Keratinocyte (primary cell): Measurements from ENCODE around the gene MNAT1. TPM values are rescaled to one million over a fixed set of nuclear protein-coding genes. Genes with fewer than 3 reads are reported as not detected.

Experiments
- DNase-seq: peaks from one replicate; pipeline ENCODE4 v3.0.0-alpha.2; 2011; ENCODE audit warnings: low read depth, missing footprints, low spot score
- FAIRE-seq: peaks from 2 replicates; lab custom pipeline; 2011; peaks lifted over from hg19 to GRCh38; lab: Jason Lieb, UNC
- H2AFZ ChIP-seq: 2 replicates; pipeline ENCODE4 v1.6.0; 2012; ENCODE audit warnings: low read length, control low read depth, inconsistent platforms; ENCODE audit not compliant: control insufficient read depth
- H3K27ac ChIP-seq: 2 replicates; pipeline ENCODE4 v1.5.1; 2011; ENCODE audit warnings: low read length; ENCODE audit not compliant: control insufficient read depth, insufficient read depth
- H3K27me3 ChIP-seq: 3 replicates; pipeline ENCODE4 v1.6.0; 2011; ENCODE audit warnings: low read length; ENCODE audit not compliant: control insufficient read depth, insufficient read depth; ENCODE audit errors: extremely low read depth
- H3K36me3 ChIP-seq, 2 experiments: 2 replicates in 1 of 2; 3 replicates in 1 of 2; pipeline ENCODE4 v1.5.1; 2011; ENCODE audit warnings: low read length in 2 of 2, mild to moderate bottlenecking in 1 of 2; ENCODE audit not compliant: control insufficient read depth in 2 of 2, insufficient read depth in 2 of 2; ENCODE audit errors: extremely low read depth in 1 of 2
- H3K4me1 ChIP-seq: 3 replicates; pipeline ENCODE4 v1.5.1; 2011; ENCODE audit warnings: low read length; ENCODE audit not compliant: control insufficient read depth, insufficient read depth; ENCODE audit errors: extremely low read depth
- H3K4me2 ChIP-seq: 3 replicates; pipeline ENCODE4 v1.6.0; 2011; ENCODE audit warnings: low read depth, low read length; ENCODE audit not compliant: control insufficient read depth, insufficient read depth; ENCODE audit errors: extremely low read depth
- H3K4me3 ChIP-seq, 3 experiments: fragments of 200-600 bp in 1 of 3; sonication (generic) in 1 of 3; 2 replicates in 2 of 3; 3 replicates in 1 of 3; pipeline ENCODE4 v1.5.1; 2011 to 2016; ENCODE audit warnings: low read length in 3 of 3, mild to moderate bottlenecking in 3 of 3, control low read depth in 2 of 3, inconsistent platforms in 1 of 3, low read depth in 1 of 3, mixed read lengths in 1 of 3, mixed run types in 1 of 3, moderate library complexity in 1 of 3; ENCODE audit not compliant: control insufficient read depth in 2 of 3, insufficient read depth in 2 of 3; ENCODE audit errors: extremely low read depth in 1 of 3
- H3K79me2 ChIP-seq: 2 replicates; pipeline ENCODE4 v1.6.0; 2012; ENCODE audit warnings: low read length; ENCODE audit not compliant: control insufficient read depth, insufficient read depth
- H3K9ac ChIP-seq: 3 replicates; pipeline ENCODE4 v1.6.0; 2011; ENCODE audit warnings: low read length; ENCODE audit not compliant: control insufficient read depth, insufficient read depth; ENCODE audit errors: extremely low read depth
- H3K9me1 ChIP-seq: 3 replicates; pipeline ENCODE4 v1.6.0; 2011; ENCODE audit warnings: low read length; ENCODE audit not compliant: control insufficient read depth, insufficient read depth; ENCODE audit errors: extremely low read depth
- H3K9me3 ChIP-seq: 2 replicates; pipeline ENCODE4 v1.5.1; 2012; ENCODE audit warnings: low read depth, low read length; ENCODE audit not compliant: control insufficient read depth
- H4K20me1 ChIP-seq: 3 replicates; pipeline ENCODE4 v1.6.0; 2011; ENCODE audit warnings: low read length; ENCODE audit not compliant: control insufficient read depth, insufficient read depth; ENCODE audit errors: extremely low read depth
- CTCF ChIP-seq, 3 experiments: IDR thresholded peaks in 1 of 3; conservative IDR thresholded peaks in 1 of 3; optimal IDR thresholded peaks in 1 of 3; 2 replicates in 2 of 3; 3 replicates in 1 of 3; pipeline versions ENCODE3 to v1.5.1; 2011; ENCODE audit warnings: low read length in 3 of 3, mild to moderate bottlenecking in 3 of 3, moderate library complexity in 2 of 3, control low read depth in 1 of 3, inconsistent platforms in 1 of 3; ENCODE audit not compliant: insufficient read depth in 2 of 3; ENCODE audit errors: extremely low read depth in 1 of 3
- EZH2 ChIP-seq: IDR thresholded peaks from one replicate; pipeline ENCODE4 v1.6.1; 2012; ENCODE audit warnings: inconsistent platforms, mild to moderate bottlenecking, low read length, moderate library complexity
- dilution Hi-C: fragments of 300-500 bp; cut with MboI; formaldehyde crosslinking; loops from one replicate; pipeline ENCODE4 v1.7.0; 2020; ENCODE audit warnings: low sequenced_read_pairs; ENCODE audit not compliant: extremely low pct_ligation_motif_present
- polyA plus RNA-seq, 5 experiments: library from polyadenylated mRNA; depleted of rRNA in 3 of 5; stranded (reverse) in 3 of 5; stranded (forward) in 1 of 5; unstranded in 1 of 5; fragments of >200 nt; gene quantifications; 1 replicate in 1 of 5; 2 replicates in 3 of 5; 3 replicates in 1 of 5; pipeline versions ENCODE4 v1.2.1 to v1.2.3, GENCODE V29; 2011 to 2012; ENCODE audit warnings: missing spikeins in 2 of 5, low read depth in 1 of 5, low replicate concordance in 1 of 5

The MNAT1 gene
- polyA plus RNA-seq, 1 donor (not counting 4 experiments of a cell fraction or from before 2014, with no cell fraction given) = 79.5 TPM

GRCh38 chr14:60856111-60856510, 121.5 kb downstream of the MNAT1 start:
- Histone ChIP-seq H3K27me3 (no peaks in the 10 kb centered on the region), H3K4me3 (no peak overlapping the region), H3K4me2 (no peak overlapping the region), H4K20me1 (no peaks in the 10 kb centered on the region), H3K9ac (no peak overlapping the region), H3K36me3 (peaks cover 0 to under 1% of the 10 kb centered on the region in 2 experiments), H3K4me1 (no peaks in the 10 kb centered on the region), H3K27ac (no peak overlapping the region), H3K9me3 (no peaks in the 10 kb centered on the region), H3K79me2 (peaks cover 2% of the 10 kb centered on the region), H3K9me1 (no peaks in the 10 kb centered on the region), H2AFZ (no peak overlapping the region)
- TF ChIP-seq EZH2 (no peak), CTCF (optimal IDR thresholded peaks at IDR 0.05 in 1 of 3, IDR thresholded peaks at IDR 0.05 in 1 of 3, conservative IDR thresholded peaks at IDR 0.05 in 1 of 3; ENCODE audit: extremely low read depth in 1 of 3, insufficient read depth in 2 of 3, low read length in 3 of 3) (no peak)
- DNase-seq = no peak
- FAIRE-seq = no peak
- dilution Hi-C loops = no loop called here

- Histone ChIP-seq H3K27me3 (no peaks in the 10 kb centered on the region), H3K9me3 (no peaks in the 10 kb centered on the region), H3K4me1 (no peaks in the 10 kb centered on the region), H2AFZ (no peak overlapping the region), H3K9me1 (no peaks in the 10 kb centered on the region), H3K4me2 (no peak overlapping the region), H3K79me2 (no peaks in the 10 kb centered on the region), H3K9ac (no peak overlapping the region), H4K20me1 (no peaks in the 10 kb centered on the region), H3K36me3 (no peaks in the 10 kb centered on the region), H3K4me3 (no peak overlapping the region), H3K27ac (no peak overlapping the region)
- TF ChIP-seq CTCF (optimal IDR thresholded peaks at IDR 0.05 in 1 of 3, IDR thresholded peaks at IDR 0.05 in 1 of 3, conservative IDR thresholded peaks at IDR 0.05 in 1 of 3; ENCODE audit: extremely low read depth in 1 of 3, insufficient read depth in 2 of 3, low read length in 3 of 3) (no peak), EZH2 (no peak)
- dilution Hi-C loops = no loop called here
- no peak for FAIRE-seq
- DNase-seq = no peak
Observed at GRCh38 chr14:60859525-60859924, 125.0 kb downstream of the MNAT1 start.
